Activated gamma-delta T cell treated with anti-CD3 and anti-CD28 coated beads, Interleukin-2, amount 50 U/mL, for 16 hours (primary cell): ENCODE measurements around the gene PRSS57.

ENCODE experiments used
- DNase-seq: peaks from one replicate; pipeline ENCODE4 v3.0.0-alpha.2; 2020; ENCODE audit warnings: low read depth

Gene PRSS57

GRCh38 chr19:694481-695351, 536 bp downstream of the PRSS57 start:
- DNase-seq, result no peak

- no peak for DNase-seq
Observed at GRCh38 chr19:690203-690602, 5.0 kb downstream of the PRSS57 start.

- no peak for DNase-seq
Observed at GRCh38 chr19:688992-689391, 6.3 kb downstream of the PRSS57 start.

GRCh38 chr19:688214-688613, 7.0 kb downstream of the PRSS57 start:
- DNase-seq, result no peak

GRCh38 chr19:687569-688166, 7.6 kb downstream of the PRSS57 start:
- DNase-seq, result no peak

GRCh38 chr19:686589-687297, 8.5 kb downstream of the PRSS57 start:
- DNase-seq, result no peak

- DNase-seq, result no peak
Observed at GRCh38 chr19:685454-685931, 9.8 kb downstream of the PRSS57 start.

GRCh38 chr19:682678-683320, 12.5 kb downstream of the PRSS57 start:
- no peak for DNase-seq

- DNase-seq, result no peak
Observed at GRCh38 chr19:681029-682019, 13.9 kb downstream of the PRSS57 start.

- DNase-seq, result peak; percentile 99
Observed at GRCh38 chr19:680287-681028, 14.8 kb downstream of the PRSS57 start.

- DNase-seq, result no peak
Observed at GRCh38 chr19:679418-680286, 15.6 kb downstream of the PRSS57 start.

GRCh38 chr19:678791-679388, 16.4 kb downstream of the PRSS57 start:
- no peak for DNase-seq

- DNase-seq, result no peak
Observed at GRCh38 chr19:677601-678436, 17.4 kb downstream of the PRSS57 start.

- DNase-seq, result no peak
Observed at GRCh38 chr19:677201-677600, 18.1 kb downstream of the PRSS57 start.

- DNase-seq, result no peak
Observed at GRCh38 chr19:676339-677105, 18.7 kb downstream of the PRSS57 start, which contains the start of gene FSTL3. FSTL3 (plus strand) TSS chr19:676392; CDS start chr19:676424, 32 bp downstream.

- no peak for DNase-seq
Observed at GRCh38 chr19:676007-676338, 19.3 kb downstream of the PRSS57 start.
